ENCODE results near the gene MACO1. TPM values are rescaled to one million over a fixed set of nuclear protein-coding genes. Genes with fewer than 3 reads are reported as not detected.
A peak's percentile ranks its signal among the peaks of the same experiment; 100 is the strongest.

Gene MACO1
- polyA plus RNA-seq, 1 donor (not counting 4 experiments of a cell fraction or from before 2014, with no cell fraction given): 8.1 TPM

DNA sequence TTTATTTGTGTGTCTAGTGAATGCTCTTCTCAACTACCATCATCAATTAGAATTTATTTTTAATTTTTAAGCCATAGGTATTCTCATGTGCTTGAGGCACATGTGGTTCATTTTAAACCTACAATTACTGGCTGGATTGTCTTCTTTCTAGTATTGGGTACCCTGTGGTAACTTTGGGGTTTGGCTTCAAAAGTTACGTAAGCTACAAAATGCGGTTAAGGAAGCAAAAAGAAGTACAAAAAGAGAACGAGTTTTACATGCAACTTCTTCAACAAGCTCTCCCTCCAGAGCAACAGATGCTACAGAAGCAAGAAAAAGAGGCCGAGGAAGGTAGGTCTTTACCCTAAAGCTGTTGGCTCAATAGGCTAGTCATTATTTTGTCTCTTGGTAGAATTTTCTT, 25.8 kb downstream of the MACO1 start:
- dilution Hi-C loops (cut with MboI; ENCODE audit: extremely low pct_ligation_motif_present, low sequenced_read_pairs): no loop called here
- Histone ChIP-seq H3K9ac (ENCODE audit: control insufficient read depth, extremely low read depth, insufficient read depth, low read length) (no peak overlapping the region), H3K36me3 (ENCODE audit: control insufficient read depth in 2 of 2, extremely low read depth in 1 of 2, insufficient read depth in 2 of 2, low read length in 2 of 2) (peaks cover 4 to 5% of the 10 kb centered on the region in 2 experiments), H3K4me3 (ENCODE audit: control insufficient read depth in 2 of 3, extremely low read depth in 1 of 3, insufficient read depth in 2 of 3, low read depth in 1 of 3, low read length in 3 of 3) (no peak overlapping the region), H3K27me3 (ENCODE audit: control insufficient read depth, extremely low read depth, insufficient read depth, low read length) (no peaks in the 10 kb centered on the region), H3K4me2 (ENCODE audit: control insufficient read depth, extremely low read depth, insufficient read depth, low read depth, low read length) (no peak overlapping the region), H3K9me1 (ENCODE audit: control insufficient read depth, extremely low read depth, insufficient read depth, low read length) (no peaks in the 10 kb centered on the region), H4K20me1 (ENCODE audit: control insufficient read depth, extremely low read depth, insufficient read depth, low read length) (no peaks in the 10 kb centered on the region), H3K4me1 (ENCODE audit: control insufficient read depth, extremely low read depth, insufficient read depth, low read length) (no peaks in the 10 kb centered on the region), H3K9me3 (ENCODE audit: control insufficient read depth, low read depth, low read length) (no peaks in the 10 kb centered on the region), H3K79me2 (ENCODE audit: control insufficient read depth, insufficient read depth, low read length) (no peaks in the 10 kb centered on the region), H3K27ac (ENCODE audit: control insufficient read depth, insufficient read depth, low read length) (no peak overlapping the region), H2AFZ (ENCODE audit: control insufficient read depth, low read length) (no peak overlapping the region)
- no peak for TF ChIP-seq EZH2 (IDR thresholded peaks at IDR 0.05; ENCODE audit: low read length)
- TF ChIP-seq, protein P1, sequence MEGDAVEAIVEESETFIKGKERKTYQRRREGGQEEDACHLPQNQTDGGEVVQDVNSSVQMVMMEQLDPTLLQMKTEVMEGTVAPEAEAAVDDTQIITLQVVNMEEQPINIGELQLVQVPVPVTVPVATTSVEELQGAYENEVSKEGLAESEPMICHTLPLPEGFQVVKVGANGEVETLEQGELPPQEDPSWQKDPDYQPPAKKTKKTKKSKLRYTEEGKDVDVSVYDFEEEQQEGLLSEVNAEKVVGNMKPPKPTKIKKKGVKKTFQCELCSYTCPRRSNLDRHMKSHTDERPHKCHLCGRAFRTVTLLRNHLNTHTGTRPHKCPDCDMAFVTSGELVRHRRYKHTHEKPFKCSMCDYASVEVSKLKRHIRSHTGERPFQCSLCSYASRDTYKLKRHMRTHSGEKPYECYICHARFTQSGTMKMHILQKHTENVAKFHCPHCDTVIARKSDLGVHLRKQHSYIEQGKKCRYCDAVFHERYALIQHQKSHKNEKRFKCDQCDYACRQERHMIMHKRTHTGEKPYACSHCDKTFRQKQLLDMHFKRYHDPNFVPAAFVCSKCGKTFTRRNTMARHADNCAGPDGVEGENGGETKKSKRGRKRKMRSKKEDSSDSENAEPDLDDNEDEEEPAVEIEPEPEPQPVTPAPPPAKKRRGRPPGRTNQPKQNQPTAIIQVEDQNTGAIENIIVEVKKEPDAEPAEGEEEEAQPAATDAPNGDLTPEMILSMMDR (optimal IDR thresholded peaks at IDR 0.05 in 1 of 3, IDR thresholded peaks at IDR 0.05 in 1 of 3, conservative IDR thresholded peaks at IDR 0.05 in 1 of 3; ENCODE audit: extremely low read depth in 1 of 3, insufficient read depth in 2 of 3, low read length in 3 of 3): no peak
- FAIRE-seq: no peak
- DNase-seq (ENCODE audit: low read depth, low spot score): no peak

DNA sequence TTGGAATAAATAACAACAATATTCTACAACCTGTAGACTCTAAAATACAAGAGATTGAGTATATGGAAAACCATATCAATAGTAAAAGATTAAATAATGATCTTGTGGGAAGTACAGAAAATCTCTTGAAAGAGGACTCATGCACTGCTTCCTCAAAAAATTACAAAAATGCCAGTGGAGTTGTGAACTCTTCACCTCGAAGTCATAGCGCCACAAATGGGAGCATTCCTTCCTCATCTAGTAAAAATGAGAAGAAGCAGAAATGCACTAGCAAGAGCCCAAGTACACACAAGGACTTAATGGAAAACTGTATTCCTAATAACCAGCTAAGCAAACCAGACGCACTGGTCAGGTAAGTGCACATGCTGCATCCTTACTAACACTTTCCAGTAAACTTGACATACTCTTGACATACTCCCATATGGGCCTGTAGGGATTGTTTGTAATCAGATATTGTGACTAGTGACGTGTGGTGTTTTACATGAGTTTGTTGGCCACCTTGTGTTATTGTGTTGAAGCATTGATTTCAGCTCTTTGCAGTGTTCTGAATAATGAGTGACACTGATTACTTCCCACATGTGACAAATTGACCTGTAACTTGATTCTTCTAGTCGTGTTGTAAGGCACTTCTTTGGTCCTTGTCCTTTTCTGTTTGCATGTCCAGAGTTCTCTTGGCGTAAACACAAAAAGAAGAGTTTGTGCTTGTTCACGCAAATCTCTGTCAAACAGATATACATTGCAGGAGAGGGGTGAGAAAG, 28.0 kb downstream of the MACO1 start:
- no peak overlapping the region for H2AFZ ChIP-seq (ENCODE audit: control insufficient read depth, low read length)
- H3K36me3 ChIP-seq (ENCODE audit: control insufficient read depth in 2 of 2, extremely low read depth in 1 of 2, insufficient read depth in 2 of 2, low read length in 2 of 2): peaks cover 4 to 9% of the 10 kb centered on the region in 2 experiments
- no peak for TF ChIP-seq EZH2 (IDR thresholded peaks at IDR 0.05; ENCODE audit: low read length)
- TF ChIP-seq, protein P1 (optimal IDR thresholded peaks at IDR 0.05 in 1 of 3, IDR thresholded peaks at IDR 0.05 in 1 of 3, conservative IDR thresholded peaks at IDR 0.05 in 1 of 3; ENCODE audit: extremely low read depth in 1 of 3, insufficient read depth in 2 of 3, low read length in 3 of 3): no peak
- no peak overlapping the region for H3K4me2 ChIP-seq (ENCODE audit: control insufficient read depth, extremely low read depth, insufficient read depth, low read depth, low read length)
- no peaks in the 10 kb centered on the region for H3K27me3 ChIP-seq (ENCODE audit: control insufficient read depth, extremely low read depth, insufficient read depth, low read length)
- H3K9me3 ChIP-seq (ENCODE audit: control insufficient read depth, low read depth, low read length): no peaks in the 10 kb centered on the region
- H3K79me2 ChIP-seq (ENCODE audit: control insufficient read depth, insufficient read depth, low read length): no peaks in the 10 kb centered on the region
- H3K4me3 ChIP-seq (ENCODE audit: control insufficient read depth in 2 of 3, extremely low read depth in 1 of 3, insufficient read depth in 2 of 3, low read depth in 1 of 3, low read length in 3 of 3): no peak overlapping the region
- no peak overlapping the region for H3K27ac ChIP-seq (ENCODE audit: control insufficient read depth, insufficient read depth, low read length)
- no peaks in the 10 kb centered on the region for H4K20me1 ChIP-seq (ENCODE audit: control insufficient read depth, extremely low read depth, insufficient read depth, low read length)
- no peak overlapping the region for H3K9ac ChIP-seq (ENCODE audit: control insufficient read depth, extremely low read depth, insufficient read depth, low read length)
- no peak for DNase-seq (ENCODE audit: low read depth, low spot score)
- FAIRE-seq: peak; percentile 60
- H3K9me1 ChIP-seq (ENCODE audit: control insufficient read depth, extremely low read depth, insufficient read depth, low read length): no peaks in the 10 kb centered on the region
- dilution Hi-C loops (cut with MboI; ENCODE audit: extremely low pct_ligation_motif_present, low sequenced_read_pairs): no loop called here
- no peaks in the 10 kb centered on the region for H3K4me1 ChIP-seq (ENCODE audit: control insufficient read depth, extremely low read depth, insufficient read depth, low read length)
